ENCODE results near the gene ANAPC7.

DNA sequence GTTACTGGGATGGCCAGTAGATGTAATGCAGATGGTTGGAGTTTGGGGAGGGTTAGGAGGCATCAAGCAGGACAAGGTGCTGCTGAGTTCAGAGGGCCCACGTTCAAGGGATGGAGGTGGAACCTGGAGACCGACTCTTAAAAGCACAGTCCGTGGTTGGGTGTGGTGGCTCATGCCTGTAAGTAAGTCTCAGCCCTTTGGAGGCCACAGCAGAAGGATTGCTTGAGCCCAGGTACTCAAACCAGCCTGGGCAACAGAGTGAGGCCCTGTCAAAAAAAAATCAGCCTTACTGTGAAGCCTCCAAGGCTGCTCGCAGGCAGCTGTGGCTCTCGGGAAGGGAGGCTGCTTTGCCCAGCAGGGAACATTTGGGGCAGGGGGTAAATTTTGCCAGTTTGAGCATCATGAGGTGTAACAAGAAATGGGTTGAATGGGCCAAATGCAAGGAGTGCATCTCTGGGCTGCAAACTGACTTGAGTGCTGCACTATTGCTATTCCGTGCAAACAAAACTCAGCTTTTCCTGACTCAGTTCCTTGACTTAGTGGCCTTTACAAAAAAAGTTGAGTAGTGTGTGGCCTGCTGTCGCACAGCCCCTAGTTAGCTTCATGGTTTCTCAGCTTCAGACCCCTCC is 55.0 kb downstream of the ANAPC7 start:
- TF ChIP-seq, protein P1, sequence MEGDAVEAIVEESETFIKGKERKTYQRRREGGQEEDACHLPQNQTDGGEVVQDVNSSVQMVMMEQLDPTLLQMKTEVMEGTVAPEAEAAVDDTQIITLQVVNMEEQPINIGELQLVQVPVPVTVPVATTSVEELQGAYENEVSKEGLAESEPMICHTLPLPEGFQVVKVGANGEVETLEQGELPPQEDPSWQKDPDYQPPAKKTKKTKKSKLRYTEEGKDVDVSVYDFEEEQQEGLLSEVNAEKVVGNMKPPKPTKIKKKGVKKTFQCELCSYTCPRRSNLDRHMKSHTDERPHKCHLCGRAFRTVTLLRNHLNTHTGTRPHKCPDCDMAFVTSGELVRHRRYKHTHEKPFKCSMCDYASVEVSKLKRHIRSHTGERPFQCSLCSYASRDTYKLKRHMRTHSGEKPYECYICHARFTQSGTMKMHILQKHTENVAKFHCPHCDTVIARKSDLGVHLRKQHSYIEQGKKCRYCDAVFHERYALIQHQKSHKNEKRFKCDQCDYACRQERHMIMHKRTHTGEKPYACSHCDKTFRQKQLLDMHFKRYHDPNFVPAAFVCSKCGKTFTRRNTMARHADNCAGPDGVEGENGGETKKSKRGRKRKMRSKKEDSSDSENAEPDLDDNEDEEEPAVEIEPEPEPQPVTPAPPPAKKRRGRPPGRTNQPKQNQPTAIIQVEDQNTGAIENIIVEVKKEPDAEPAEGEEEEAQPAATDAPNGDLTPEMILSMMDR (IDR thresholded peaks at IDR 0.05): no peak
- no peak for TF ChIP-seq POLR2A (IDR thresholded peaks at IDR 0.05)

Measured in testis (tissue), 2 donors.